Hematopoietic multipotent progenitor cell treated with erythropoietin and hydrocortisone succinate and interleukin-3 and kit ligand, for 8 days (in vitro differentiated cells): ENCODE data around the gene FTSJ1.
A peak's percentile ranks its signal among the peaks of the same experiment; 100 is the strongest.

Experiments
- DNase-seq: peaks from one replicate; pipeline ENCODE4 v3.0.0-alpha.2; 2015

Gene FTSJ1

DNA sequence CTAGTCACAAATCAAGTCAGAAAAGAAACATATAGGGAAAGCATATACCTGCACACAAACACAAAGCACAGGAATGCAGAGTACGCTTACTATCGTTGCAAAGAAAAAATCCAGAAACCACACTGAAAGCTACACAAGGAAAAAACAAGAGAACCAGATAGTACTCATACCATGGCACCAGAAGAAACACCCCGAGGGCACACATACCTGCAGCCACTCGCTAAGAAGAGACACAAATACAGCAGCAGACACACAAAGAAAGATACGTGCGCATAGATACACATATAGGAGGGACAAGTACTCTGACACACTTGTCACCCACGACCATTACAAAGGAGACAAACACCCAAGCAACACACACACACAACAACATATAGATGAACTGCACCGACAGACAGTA lies 4.5 kb upstream of the FTSJ1 start:
- DNase-seq, result no peak

- DNase-seq, result no peak
Measured at GRCh38 chrX:48472225-48472624, 3.8 kb upstream of the FTSJ1 start.

DNA sequence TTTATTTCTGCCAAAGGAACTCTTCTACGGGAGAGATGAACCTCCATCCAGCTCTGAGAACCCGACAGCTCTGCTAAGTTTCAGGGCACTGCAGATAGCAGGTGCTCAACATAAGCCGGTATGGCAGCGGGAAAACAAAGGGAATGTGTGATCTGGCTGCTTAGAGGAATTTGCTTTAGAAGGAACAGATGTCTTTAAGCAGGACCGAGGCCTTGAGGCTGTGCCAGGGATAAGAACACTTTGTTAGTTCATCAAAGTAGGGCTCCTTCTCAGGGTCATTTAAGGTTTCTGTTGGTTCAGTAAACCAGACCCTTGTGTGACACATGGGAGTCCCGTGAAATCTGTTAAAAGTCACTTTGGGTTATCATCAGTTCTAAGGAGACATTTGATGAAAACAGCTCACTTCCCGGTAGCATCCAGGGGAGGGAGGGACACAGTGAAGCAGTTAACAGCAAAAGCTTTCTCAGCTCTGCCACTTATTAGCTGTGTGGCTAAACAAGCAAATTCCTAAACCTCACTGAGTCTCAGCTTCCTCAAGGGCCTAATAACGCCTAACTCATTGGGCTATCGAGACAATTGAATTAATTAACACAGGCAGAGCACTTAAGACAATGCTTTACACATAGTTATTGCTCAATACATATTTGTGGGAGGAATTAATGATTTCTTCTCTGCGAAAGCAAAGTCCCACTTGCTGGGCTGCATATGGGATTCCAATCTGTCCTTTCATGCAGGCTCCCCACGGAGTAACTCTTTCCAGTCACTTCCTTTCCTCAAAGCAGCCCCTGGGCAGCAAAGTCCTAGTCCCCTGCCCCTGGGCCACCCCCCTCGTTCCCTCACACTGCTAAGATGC lies 2.9 kb upstream of the FTSJ1 start:
- no peak for DNase-seq

GRCh38 chrX:48473704-48473990 lies 2.4 kb upstream of the FTSJ1 start:
- DNase-seq, result no peak

DNA sequence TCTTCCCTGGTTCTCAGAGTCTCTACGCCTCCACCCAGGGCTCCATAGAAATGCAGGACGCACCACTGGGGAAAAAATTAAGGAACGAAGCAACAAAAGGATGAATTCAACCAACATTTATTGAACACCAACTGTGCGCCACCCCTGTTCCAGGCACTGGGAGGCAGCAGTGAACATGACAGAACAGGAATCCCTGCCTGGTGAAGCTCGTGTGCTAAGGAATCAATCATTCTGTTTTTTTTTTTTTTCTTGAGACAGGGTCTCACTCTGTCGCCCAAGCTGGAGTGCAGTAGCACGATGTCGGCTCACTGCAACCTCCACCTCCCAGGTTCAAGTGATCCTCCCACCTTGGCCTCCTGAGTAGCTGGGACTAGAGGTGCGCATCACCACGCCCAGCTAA lies 1.9 kb upstream of the FTSJ1 start:
- DNase-seq, result peak; percentile 59

DNA sequence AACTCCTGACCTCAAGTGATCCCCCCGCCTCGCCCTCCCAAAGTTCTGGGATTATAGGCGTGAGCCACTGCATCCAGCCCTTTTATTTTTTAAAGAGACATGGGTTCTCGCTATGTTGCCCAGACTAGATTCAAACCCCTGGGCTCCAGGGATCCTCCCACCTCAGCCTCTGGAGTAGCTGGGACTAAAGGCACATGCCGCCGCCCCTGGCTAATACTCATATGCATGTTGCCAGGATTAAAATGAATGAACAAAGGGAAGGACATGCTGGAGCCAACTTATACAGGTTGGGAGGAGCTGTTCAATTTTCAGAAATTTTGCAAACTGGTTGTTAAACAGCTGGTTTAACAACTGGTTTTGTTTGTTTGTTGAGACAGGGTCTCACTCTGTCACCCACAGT lies 1.4 kb upstream of the FTSJ1 start:
- no peak for DNase-seq

DNA sequence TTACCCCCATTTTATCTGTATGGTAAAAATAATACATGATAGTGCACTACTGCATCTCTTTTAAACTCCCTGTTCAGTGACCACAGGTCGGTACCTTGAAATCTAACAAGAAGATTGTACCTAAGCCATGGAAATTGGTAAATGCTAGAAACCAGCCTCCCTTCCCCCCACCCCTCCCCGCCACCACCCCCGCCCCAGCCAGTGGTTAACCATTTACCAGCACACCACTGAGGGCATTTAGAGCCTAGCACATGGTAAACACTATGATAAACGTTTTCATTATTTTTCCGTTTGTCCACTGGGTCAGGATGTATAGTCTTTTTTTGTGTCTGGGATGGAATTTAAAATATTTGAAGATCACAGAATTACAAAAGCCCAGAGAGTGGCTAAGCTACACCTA lies 703 bp upstream of the FTSJ1 start:
- DNase-seq, result peak; percentile 43

- no peak for DNase-seq
Measured at GRCh38 chrX:48476919-48477318, 920 bp downstream of the FTSJ1 start.

DNA sequence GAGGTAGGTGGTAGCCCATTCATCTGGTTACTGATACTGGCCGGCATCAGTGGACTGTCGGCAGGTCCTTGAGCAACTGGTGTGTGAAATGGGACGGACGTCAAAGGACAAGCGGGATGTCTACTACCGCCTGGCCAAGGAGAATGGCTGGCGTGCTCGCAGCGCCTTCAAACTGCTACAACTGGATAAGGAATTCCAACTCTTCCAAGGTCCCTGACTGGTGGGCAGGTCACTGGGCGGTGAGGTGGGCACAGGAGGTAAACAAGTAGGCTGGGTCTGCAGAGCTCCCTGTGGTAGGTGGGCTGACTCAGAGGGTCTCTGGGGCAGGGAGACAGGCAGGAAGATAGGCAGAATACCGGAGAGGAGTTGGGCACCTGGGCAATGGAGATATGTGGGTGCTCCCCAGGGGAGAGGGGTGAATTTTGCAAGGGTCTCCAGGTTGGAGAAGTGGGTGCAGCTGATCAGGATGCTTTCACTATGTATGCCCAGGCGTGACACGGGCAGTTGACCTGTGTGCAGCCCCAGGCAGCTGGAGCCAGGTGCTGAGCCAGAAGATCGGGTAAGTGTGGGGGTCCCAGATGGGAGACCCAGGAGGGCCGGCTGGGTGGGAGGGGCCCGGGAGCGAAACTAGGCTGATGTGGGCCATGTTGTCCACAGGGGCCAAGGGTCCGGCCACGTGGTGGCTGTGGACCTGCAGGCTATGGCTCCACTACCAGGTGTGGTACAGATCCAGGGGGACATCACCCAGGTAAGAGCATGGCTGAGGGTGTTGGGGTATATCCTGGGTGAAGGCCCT lies 2.2 kb downstream of the FTSJ1 start:
- no peak for DNase-seq

GRCh38 chrX:48478806-48479205 lies 2.8 kb downstream of the FTSJ1 start:
- no peak for DNase-seq

DNA sequence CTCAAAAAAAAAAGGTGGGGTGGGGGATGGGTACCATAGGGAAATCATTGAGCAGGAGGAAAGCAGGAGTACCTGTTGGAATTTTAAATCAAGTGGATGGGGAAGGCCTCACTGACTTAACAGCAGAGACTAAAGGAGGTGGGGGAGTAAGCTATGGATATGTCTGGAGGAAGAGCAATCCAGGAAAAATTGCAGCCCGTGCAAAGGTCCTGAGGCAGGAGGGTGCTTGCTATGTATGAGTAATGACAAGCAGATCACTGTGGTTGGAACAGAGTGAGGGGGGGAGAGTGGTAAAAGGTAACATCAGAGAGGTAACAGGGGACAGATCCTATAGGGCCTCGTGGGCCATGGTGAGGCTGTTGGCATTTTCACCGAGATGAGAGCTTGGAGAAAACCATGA lies 4.1 kb downstream of the FTSJ1 start:
- no peak for DNase-seq

DNA sequence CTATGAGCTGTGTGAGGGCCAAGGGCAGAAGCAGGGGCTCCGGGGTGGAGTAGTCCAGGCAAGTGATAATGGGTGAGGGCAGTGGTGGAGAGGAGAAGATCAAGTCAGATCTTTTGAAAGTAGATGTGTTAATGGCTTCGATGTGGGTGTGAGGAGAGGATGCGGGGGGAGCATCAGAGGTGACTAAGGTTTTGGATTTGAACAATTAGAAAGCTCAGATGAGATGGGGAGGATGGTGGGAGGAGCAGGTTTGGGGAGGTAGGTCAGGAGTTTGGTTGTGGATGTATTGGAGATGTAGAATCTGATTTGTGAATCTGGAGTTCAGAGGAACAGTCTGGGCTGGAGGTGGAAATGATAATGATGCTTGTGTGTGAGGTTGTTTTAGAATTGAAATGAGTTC lies 4.6 kb downstream of the FTSJ1 start:
- DNase-seq, result no peak

DNA sequence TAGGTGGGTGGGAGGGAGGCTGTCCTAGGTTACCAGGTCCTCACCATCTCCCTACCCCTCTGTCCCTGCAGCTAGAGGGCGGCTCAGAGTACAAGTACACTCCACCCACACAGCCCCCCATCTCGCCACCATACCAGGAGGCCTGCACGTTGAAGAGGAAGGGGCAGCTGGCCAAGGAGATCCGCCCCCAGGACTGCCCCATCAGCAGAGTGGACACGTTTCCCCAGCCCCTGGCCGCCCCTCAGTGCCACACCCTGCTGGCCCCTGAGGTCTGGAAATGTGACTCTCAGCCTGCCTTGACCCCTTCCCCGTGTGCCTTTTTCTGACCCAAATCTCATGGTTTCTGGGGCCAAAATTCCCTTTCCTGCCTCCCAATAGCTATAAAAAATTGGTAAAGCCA lies 6.5 kb downstream of the FTSJ1 start:
- DNase-seq, result no peak

DNA sequence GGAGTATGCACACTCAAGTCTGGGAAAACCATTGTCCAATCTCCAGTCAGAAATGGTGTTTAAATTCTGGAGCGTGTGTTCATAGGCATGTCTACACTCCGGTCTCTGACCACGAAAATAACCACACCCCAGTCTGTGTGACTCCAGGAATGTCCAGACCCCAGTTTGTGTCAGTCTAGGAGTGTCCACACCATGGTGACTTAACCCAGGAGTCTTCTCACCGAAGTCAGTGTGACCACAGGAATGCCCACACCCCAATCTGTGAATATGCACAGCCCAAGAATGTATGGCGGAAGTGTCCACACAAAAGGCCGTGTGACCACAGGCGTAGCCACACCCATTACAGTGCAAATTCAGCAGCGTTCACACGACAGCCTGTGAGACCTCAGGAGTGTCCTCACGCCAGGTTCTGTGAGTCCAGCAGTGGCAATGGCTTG lies 11.4 kb downstream of the FTSJ1 start:
- peak; percentile 49 for DNase-seq

GRCh38 chrX:48488034-48488433 lies 12.0 kb downstream of the FTSJ1 start:
- DNase-seq, result no peak

GRCh38 chrX:48489296-48489695 lies 13.3 kb downstream of the FTSJ1 start:
- no peak for DNase-seq

GRCh38 chrX:48489892-48490291 lies 13.9 kb downstream of the FTSJ1 start:
- no peak for DNase-seq

DNA sequence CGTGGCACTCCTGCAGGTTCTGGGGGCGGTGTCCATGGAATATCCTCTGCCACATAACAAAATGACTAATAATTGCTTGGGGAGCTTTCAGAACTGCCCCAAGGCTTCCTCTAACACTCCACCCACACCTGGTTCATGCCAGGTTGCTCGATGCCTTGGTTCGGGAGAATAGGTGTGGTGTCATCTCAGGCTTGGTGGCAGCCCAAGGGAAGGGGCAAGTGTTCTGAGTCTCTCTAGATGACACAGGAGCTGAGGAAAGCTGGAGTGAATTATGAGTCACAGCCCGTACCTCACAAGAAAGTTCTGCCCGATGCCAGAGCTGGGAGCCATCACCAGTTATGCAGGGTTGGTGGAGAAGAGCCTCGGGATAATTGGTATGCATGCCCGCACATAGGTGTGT lies 14.7 kb downstream of the FTSJ1 start:
- no peak for DNase-seq

DNA sequence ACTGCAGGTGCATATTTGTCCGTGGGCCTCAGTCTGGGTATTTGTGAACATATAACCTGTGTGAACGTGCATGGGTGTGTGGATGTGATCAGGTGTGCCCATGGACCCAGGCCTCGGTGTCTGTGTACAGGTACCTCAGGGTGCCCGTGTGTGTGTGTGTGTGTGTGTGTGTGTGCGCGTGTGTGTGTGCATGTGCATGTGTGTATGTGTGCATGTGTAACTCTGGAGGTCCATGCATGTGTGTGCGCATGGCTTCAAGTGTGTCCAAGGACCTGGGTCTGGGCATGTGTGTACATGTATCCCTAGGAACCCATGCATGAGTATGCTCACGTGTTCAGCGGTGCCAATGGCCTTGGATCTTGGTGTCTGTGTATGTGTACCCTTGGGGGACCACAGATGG lies 15.8 kb downstream of the FTSJ1 start:
- no peak for DNase-seq

- DNase-seq, result no peak
Measured at GRCh38 chrX:48492293-48492910, 16.4 kb downstream of the FTSJ1 start.

GRCh38 chrX:48493890-48494364 lies 17.9 kb downstream of the FTSJ1 start:
- peak; percentile 37 for DNase-seq

- DNase-seq, result no peak
Measured at GRCh38 chrX:48496660-48497059, 20.7 kb downstream of the FTSJ1 start.

DNA sequence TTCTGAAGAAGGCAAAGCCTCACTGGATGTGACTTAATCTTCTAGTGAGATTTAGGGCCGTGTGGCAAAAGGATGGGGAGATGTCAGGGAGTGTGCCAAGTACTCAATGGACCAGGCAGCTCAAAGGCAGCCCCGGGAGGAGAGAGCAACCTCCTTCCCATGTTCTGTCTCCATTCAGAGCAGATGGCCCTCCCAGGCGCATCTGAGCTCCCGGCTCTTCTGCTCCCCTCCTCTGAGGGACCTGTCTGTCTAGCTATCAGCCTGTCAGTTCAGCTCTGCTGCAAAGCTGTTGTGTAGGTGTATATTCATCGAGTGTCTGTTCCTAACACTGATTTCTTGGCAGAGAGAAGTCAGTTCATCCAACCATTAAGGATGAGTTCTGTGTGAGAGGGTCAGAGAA lies 21.9 kb downstream of the FTSJ1 start:
- no peak for DNase-seq

- peak; percentile 57 for DNase-seq
Measured at GRCh38 chrX:48498374-48498809, 22.4 kb downstream of the FTSJ1 start.
